K562 (cell line): ENCODE measurements around the gene NT5DC4. TPM values are rescaled to one million over a fixed set of nuclear protein-coding genes. Genes with fewer than 3 reads are reported as not detected.

Experiments
- ATAC-seq: fragments of 200-7000 bp; cut with Tn5 transposase; 3 replicates; pipeline ENCODE4 v1.9.1; 2020; ENCODE audit warnings: moderate library complexity
- BruUV-seq: library from RNA; stranded (reverse); fragments of 400-500 nt; replicated peaks from 2 replicates; lab custom pipeline; 2021; lab: Mats Ljungman, UMichigan
- CTCF ChIA-PET: fragments of 300-600 bp; formaldehyde crosslinking; extraction: SDS; loops from one replicate; lab custom pipeline; 2021; ENCODE audit warnings: low intra/inter-chr PET ratio; lab: Yijun Ruan, JAX
- POLR2A ChIA-PET: fragments of 300-600, 350-650 bp; sonication (Branson Sonifier 250); formaldehyde crosslinking; extraction: SDS; loops from one replicate; lab custom pipeline; 2021; ENCODE audit warnings: antibody characterized with exemption, inconsistent platforms; lab: Yijun Ruan, JAX
- DNase-seq, 4 experiments: peaks; one replicate each; pipeline versions ENCODE4 v3.0.0 to v3.0.0-alpha.2; 2011 to 2018; ENCODE audit warnings: low spot score in 3 of 4, mixed read lengths in 3 of 4; ENCODE audit errors: extremely low read depth in 1 of 4
- FAIRE-seq: peaks from 2 replicates; lab custom pipeline; 2011; peaks lifted over from hg19 to GRCh38; lab: Jason Lieb, UNC
- H2AFZ ChIP-seq: 2 replicates; pipeline ENCODE4 v1.6.0; 2011; ENCODE audit warnings: low read depth, low read length, control low read depth, inconsistent platforms
- H3K27ac ChIP-seq: fragments of 200-600 bp; 3 replicates; pipeline ENCODE4 v1.8.0; 2011; ENCODE audit warnings: low read depth, mild to moderate bottlenecking, control low read depth, inconsistent platforms, low read length, moderate library complexity, mixed read lengths; ENCODE audit errors: extremely low read depth
- H3K27me3 ChIP-seq, 2 experiments: fragments of 300-600 bp in 1 of 2; 2 replicates in 1 of 2; 3 replicates in 1 of 2; pipeline versions ENCODE4 v1.6.0 to v1.8.0; 2011; ENCODE audit warnings: inconsistent platforms in 2 of 2, low read length in 2 of 2, mild to moderate bottlenecking in 1 of 2, mixed read lengths in 1 of 2, moderate library complexity in 1 of 2; ENCODE audit not compliant: control insufficient read depth in 2 of 2, insufficient read depth in 2 of 2
- H3K36me3 ChIP-seq: fragments of 300-600 bp; 3 replicates; pipeline ENCODE4 v1.8.0; 2011; ENCODE audit warnings: mild to moderate bottlenecking, low read length, inconsistent platforms; ENCODE audit not compliant: control insufficient read depth, insufficient read depth
- H3K4me1 ChIP-seq, 2 experiments: fragments of 200-600 bp in 1 of 2; replicated peaks in 1 of 2; 2 replicates in 1 of 2; 3 replicates in 1 of 2; pipeline versions ENCODE4 v1.5.1 to v1.8.0; 2011; ENCODE audit warnings: inconsistent platforms in 2 of 2, low read length in 2 of 2, mild to moderate bottlenecking in 1 of 2, mixed read lengths in 1 of 2, moderate library complexity in 1 of 2; ENCODE audit not compliant: control insufficient read depth in 2 of 2, insufficient read depth in 2 of 2
- H3K4me2 ChIP-seq: 2 replicates; pipeline ENCODE4 v1.6.1; 2011; ENCODE audit warnings: low read length, control low read depth, inconsistent platforms, mixed read lengths; ENCODE audit not compliant: insufficient read depth
- H3K4me3 ChIP-seq: fragments of 200-600 bp; sonication (generic), shearing (Covaris generic); 2 replicates; pipeline ENCODE4 v1.5.1; 2016; ENCODE audit warnings: control low read depth, inconsistent platforms
- H3K79me2 ChIP-seq: fragments of 200-600 bp; 3 replicates; pipeline ENCODE4 v1.8.0; 2011; ENCODE audit warnings: low read length, inconsistent platforms; ENCODE audit not compliant: control insufficient read depth, insufficient read depth
- H3K9ac ChIP-seq, 2 experiments: 2 replicates each; pipeline versions ENCODE4 v1.6.0 to v1.6.1; 2011; ENCODE audit warnings: low read depth in 2 of 2, low read length in 2 of 2, control low read depth in 1 of 2, inconsistent platforms in 1 of 2, mild to moderate bottlenecking in 1 of 2, mixed read lengths in 1 of 2; ENCODE audit not compliant: insufficient read depth in 1 of 2
- H3K9me1 ChIP-seq: one replicate; pipeline ENCODE4 v1.6.0; 2011; ENCODE audit warnings: inconsistent platforms, mild to moderate bottlenecking, low read length, moderate library complexity; ENCODE audit not compliant: control insufficient read depth, insufficient read depth
- H3K9me3 ChIP-seq: replicated peaks from 2 replicates; pipeline ENCODE4 v1.5.1; 2011; ENCODE audit warnings: low read depth, low read length, inconsistent platforms; ENCODE audit not compliant: control insufficient read depth, insufficient read depth
- H4K20me1 ChIP-seq: replicated peaks from 2 replicates; pipeline ENCODE4 v1.6.1; 2011; ENCODE audit warnings: low read length, inconsistent platforms, mixed read lengths; ENCODE audit not compliant: control insufficient read depth, insufficient read depth
- TAF15 ChIP-seq: fragments of 200-400 bp; formaldehyde crosslinking; IDR thresholded peaks from 2 replicates; pipeline ENCODE4 v1.6.1; 2017; ENCODE audit warnings: mild to moderate bottlenecking, low read depth, low read length, moderate library complexity
- ZBTB11 ChIP-seq, 3 experiments: fragments of 200-800 bp in 1 of 3; fragments of 250-450 bp in 1 of 3; fragments of 450-650 bp in 1 of 3; sonication (Bioruptor Pico) in 1 of 3; sonication (Bioruptor generic) in 1 of 3; formaldehyde crosslinking in 1 of 3; IDR thresholded peaks; 2 replicates each; pipeline versions ENCODE4 v1.6.1 to v1.8.0; 2016 to 2022; ENCODE audit warnings: mild to moderate bottlenecking in 2 of 3, missing genetic modification characterization in 2 of 3, missing compliant biosample characterization in 1 of 3, moderate library complexity in 1 of 3
- WGBS: fragments of 100-300 bp; shearing (Covaris generic); methylation state at CpG from one replicate; pipeline ENCODE4 v1.1.6; 2016; ENCODE audit warnings: low coverage, mixed read lengths; ENCODE audit not compliant: insufficient coverage; ENCODE audit errors: missing lambda C conversion rate; 5-methylcytosine and 5-hydroxymethylcytosine counted together
- in situ Hi-C: fragments of 300-500 bp; cut with MboI; formaldehyde crosslinking; loops from 4 replicates; pipeline ENCODE4 v1.15.0; 2018; ENCODE audit warnings: inconsistent platforms, mixed read lengths
- intact Hi-C: fragments of 100-400 bp; cut with micrococcal nuclease; formaldehyde crosslinking; loops from 2 replicates; pipeline ENCODE4 v1.14.2; 2022
- polyA plus RNA-seq, 8 experiments: library from polyadenylated mRNA; depleted of rRNA in 4 of 8; stranded (reverse) in 5 of 8; unstranded in 3 of 8; fragments of >200 nt; fragmentation: Nextera tagmentation in 2 of 8; fragmentation: Illumina TruSeq in 1 of 8; extraction: Ambion mirVana in 2 of 8; extraction: Trizol in 1 of 8; gene quantifications; 2 replicates each; pipeline versions ENCODE4 v1.2.1 to v1.2.3, GENCODE V29; 2011 to 2014; ENCODE audit warnings: inconsistent platforms in 1 of 8, missing spikeins in 1 of 8
- total RNA-seq, 7 experiments: library from RNA; depleted of rRNA in 6 of 7; stranded (reverse); fragments of >200 nt in 6 of 7; fragmentation: Illumina TruSeq in 2 of 7; extraction: Trizol in 2 of 7; gene quantifications; 2 replicates each; pipeline versions ENCODE4 v1.2.1 to v1.2.3, GENCODE V29; 2011 to 2021; ENCODE audit warnings: low replicate concordance in 1 of 7
- TF ChIP-seq, protein P1 (sequence below): fragments of 250-450 bp; sonication (Bioruptor Pico); IDR thresholded peaks from 2 replicates; pipeline ENCODE4 v1.5.0; 2020; ENCODE audit warnings: mild to moderate bottlenecking, borderline replicate concordance

Gene NT5DC4
- total and polyA plus RNA-seq, 9 of the 15 experiments (the other 6 are each of a cell fraction or from before 2014, with no cell fraction given), result 0.44 to 6.9 (median 2.5) TPM

DNA sequence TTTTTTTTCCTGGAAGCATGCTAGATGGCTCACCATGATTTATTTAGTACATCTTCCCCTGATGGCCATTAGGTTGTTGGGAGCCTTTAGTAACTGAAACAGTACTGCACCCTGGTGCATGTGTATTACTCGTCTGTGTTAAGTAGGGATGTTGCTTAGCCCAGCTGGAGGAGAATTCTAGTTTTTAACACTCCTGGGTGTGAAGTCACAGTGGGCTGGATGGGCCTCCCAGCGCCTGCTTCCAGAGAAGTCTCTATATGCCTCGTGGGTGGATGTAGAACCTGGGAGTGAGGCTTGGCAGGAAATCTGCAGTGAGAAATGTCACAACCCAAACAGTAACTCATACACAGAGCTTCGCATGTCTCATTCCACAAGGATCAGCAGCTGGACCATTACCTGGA lies 28.9 kb upstream of the NT5DC4 start:
- intact Hi-C loops (loop anchor here (2.0 kb wide), 2 partner anchors 35 to 65 kb away; no protein-coding TSS in a partner anchor), in situ Hi-C loops (no loop called here)
- Histone ChIP-seq H2AFZ (no peak overlapping the region), H4K20me1 (no peaks in the 10 kb centered on the region), H3K4me2 (0 out of 2 replicates have a peak overlapping the region, but pooled peaks have one; percentile 13), H3K27ac (peak overlapping the region; percentile 54; the same call in 2 of the 3 replicates), H3K4me3 (no peak overlapping the region), H3K9me3 (no peaks in the 10 kb centered on the region), H3K4me1 (peaks cover 44 to 47% of the 10 kb centered on the region in 2 experiments), H3K79me2 (no peaks in the 10 kb centered on the region), H3K27me3 (no peaks in the 10 kb centered on the region), H3K36me3 (no peaks in the 10 kb centered on the region), H3K9me1 (no peaks in the 10 kb centered on the region), H3K9ac (no peak overlapping the region; a peak in 1 of 4 replicates)
- ATAC-seq (no peak), DNase-seq (no peak), FAIRE-seq (no peak)
- 54% methylated on average over 4 of the region's 4 CpGs for WGBS
- TF ChIP-seq, protein P1, sequence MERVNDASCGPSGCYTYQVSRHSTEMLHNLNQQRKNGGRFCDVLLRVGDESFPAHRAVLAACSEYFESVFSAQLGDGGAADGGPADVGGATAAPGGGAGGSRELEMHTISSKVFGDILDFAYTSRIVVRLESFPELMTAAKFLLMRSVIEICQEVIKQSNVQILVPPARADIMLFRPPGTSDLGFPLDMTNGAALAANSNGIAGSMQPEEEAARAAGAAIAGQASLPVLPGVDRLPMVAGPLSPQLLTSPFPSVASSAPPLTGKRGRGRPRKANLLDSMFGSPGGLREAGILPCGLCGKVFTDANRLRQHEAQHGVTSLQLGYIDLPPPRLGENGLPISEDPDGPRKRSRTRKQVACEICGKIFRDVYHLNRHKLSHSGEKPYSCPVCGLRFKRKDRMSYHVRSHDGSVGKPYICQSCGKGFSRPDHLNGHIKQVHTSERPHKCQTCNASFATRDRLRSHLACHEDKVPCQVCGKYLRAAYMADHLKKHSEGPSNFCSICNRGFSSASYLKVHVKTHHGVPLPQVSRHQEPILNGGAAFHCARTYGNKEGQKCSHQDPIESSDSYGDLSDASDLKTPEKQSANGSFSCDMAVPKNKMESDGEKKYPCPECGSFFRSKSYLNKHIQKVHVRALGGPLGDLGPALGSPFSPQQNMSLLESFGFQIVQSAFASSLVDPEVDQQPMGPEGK (CRISPR knock-in tag), result no peak
- TF ChIP-seq TAF15 (no peak), ZBTB11 (CRISPR knock-in tag; IDR thresholded peaks at IDR 0.05) (no peak)
- ChIA-PET CTCF (interaction anchor here (0.5 to 0.8 kb wide), 2 partner anchors 66 to 107 kb away, joined by 3 read pairs; no protein-coding TSS in a partner anchor), POLR2A (interaction anchor here (0.6 to 1.9 kb wide), 11 partner anchors 8 to 52 kb away, joined by 3 to 19 read pairs (median 4); partner anchors contain the start of gene SLC20A1)
- BruUV-seq, result no TSS peak
